ENCODE results near the gene PTPRD.
"Not testable (repeated sequence)": the region's sequence is repeated elsewhere in the genome, so short reads cannot be mapped to it uniquely, and the experiment has no call there.

The PTPRD gene

DNA sequence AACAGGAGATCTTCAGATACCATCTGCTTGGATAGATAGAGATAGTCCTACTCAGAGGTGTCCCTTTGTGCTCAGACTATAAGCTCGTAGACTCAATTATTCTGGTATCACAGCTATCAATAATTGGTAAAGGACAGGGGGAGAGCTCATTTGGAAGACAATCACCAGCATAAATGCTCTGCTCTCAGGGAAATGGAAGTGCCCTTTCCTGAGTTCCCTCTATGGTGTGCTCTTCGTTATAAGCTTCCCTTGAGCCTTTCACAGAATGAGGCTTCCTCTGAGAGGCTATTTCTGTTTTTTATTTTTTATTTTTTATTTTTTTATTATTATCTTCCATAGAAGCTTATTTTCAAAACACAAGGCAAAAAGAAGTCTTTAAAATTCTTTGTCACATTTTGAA lies 1657.5 kb downstream of the PTPRD start:
- no peak overlapping the region for H3K4me3 ChIP-seq (ENCODE audit: low read depth, low read length)
- TF ChIP-seq, protein P1, sequence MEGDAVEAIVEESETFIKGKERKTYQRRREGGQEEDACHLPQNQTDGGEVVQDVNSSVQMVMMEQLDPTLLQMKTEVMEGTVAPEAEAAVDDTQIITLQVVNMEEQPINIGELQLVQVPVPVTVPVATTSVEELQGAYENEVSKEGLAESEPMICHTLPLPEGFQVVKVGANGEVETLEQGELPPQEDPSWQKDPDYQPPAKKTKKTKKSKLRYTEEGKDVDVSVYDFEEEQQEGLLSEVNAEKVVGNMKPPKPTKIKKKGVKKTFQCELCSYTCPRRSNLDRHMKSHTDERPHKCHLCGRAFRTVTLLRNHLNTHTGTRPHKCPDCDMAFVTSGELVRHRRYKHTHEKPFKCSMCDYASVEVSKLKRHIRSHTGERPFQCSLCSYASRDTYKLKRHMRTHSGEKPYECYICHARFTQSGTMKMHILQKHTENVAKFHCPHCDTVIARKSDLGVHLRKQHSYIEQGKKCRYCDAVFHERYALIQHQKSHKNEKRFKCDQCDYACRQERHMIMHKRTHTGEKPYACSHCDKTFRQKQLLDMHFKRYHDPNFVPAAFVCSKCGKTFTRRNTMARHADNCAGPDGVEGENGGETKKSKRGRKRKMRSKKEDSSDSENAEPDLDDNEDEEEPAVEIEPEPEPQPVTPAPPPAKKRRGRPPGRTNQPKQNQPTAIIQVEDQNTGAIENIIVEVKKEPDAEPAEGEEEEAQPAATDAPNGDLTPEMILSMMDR (IDR thresholded peaks at IDR 0.05; ENCODE audit: low read depth, low read length), result no peak

DNA sequence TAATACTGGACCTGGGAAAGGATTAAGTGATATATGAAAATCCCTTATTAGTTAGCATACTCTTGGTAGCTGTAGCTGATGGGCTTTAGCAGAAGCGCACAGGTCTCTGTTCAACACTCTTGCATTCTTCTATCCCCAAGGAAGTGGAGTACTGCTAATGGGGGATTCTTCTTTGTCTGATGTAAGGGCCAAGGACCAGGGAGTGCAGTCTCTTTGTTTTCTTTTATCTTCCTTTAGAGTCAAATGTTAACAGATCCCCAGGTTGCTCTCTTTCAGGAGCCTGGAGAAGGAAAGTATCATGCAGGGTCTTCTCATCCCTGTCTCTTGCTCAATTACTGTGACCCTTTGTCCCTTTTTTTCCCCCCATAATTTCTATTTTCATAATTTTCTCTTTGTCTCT lies 1666.3 kb downstream of the PTPRD start:
- TF ChIP-seq, protein P1 (IDR thresholded peaks at IDR 0.05; ENCODE audit: low read depth, low read length), result no peak
- no peak overlapping the region for H3K4me3 ChIP-seq (ENCODE audit: low read depth, low read length)

DNA sequence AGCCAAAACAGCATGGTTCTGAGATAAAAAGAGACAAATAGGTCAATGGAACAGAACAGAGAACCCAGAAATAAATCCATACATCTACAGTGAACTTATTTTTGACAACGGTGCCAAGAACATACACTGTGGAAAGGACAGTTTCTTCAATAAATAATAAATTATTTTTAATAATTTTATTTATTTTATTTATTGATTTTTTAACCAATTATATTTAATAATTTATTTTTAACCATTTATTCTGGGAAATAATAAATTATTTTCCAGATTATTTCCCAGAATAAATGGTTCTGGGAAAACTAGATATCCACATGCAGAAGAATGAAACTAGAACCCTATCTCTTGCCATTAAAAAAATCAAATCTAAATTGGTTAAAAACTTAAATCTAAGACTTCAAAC lies 1669.4 kb downstream of the PTPRD start:
- no peak overlapping the region for H3K4me3 ChIP-seq (ENCODE audit: low read depth, low read length)
- TF ChIP-seq, protein P1 (IDR thresholded peaks at IDR 0.05; ENCODE audit: low read depth, low read length), result no peak

DNA sequence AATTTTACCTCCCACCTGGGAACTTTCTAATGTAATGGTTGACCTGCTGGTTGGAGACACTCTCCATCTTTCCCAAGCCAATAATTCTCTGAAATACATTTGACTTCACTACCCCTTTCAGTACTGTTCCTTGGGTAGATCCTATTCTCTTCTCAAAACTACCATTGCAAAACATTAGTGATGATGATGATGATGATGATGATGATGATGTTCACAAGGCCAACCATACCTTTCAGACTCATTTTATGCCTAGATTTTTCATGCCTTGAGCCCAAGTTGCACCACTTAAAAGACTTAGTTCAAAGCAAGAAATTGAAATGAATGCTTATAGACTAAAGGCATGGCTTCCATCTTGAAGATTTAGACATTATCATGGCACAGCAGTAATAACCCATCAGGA lies 1672.2 kb downstream of the PTPRD start:
- no peak overlapping the region for H3K4me3 ChIP-seq (ENCODE audit: low read depth, low read length)
- TF ChIP-seq, protein P1 (IDR thresholded peaks at IDR 0.05; ENCODE audit: low read depth, low read length), result no peak

DNA sequence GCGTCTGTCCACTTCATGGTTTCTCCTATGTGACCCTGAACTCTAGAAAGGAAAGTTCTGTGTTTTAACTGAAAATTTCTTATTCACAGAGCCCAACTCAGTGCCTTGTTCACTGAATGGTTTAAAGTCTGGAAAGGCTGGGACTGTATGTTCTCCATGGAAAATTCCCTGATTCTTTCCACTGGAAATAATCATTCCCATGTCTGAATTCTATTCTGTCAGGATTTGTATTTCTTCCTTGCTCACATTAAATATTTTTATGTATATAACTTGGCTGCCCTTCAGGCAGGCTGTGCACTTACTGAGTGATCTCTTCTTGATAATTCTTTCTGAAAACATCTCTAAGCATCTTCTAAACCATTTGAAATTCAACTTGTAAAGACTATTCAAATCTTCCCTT lies 1686.3 kb downstream of the PTPRD start:
- H3K4me3 ChIP-seq (ENCODE audit: low read depth, low read length), result no peak overlapping the region
- TF ChIP-seq, protein P1 (IDR thresholded peaks at IDR 0.05; ENCODE audit: low read depth, low read length), result no peak

DNA sequence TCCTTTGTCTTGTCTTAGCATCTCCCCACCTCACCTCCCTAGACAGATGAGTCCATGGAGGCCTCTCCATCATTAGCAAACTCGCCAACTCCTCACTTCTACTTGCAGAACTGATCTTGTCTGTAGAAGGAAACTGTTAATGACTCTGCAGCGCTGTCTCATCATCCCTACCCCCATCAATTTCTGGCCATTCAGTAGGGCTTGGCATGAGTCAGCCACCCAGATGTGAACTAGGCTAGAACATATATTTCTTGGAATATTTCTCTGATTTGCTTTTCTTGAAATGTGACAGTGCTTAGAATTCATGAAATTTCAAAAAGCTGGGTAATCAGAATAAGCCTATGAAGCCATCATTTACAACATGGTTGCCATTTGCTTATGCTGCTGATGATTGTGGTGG lies 1688.2 kb downstream of the PTPRD start:
- H3K4me3 ChIP-seq (ENCODE audit: low read depth, low read length), result no peak overlapping the region
- TF ChIP-seq, protein P1 (IDR thresholded peaks at IDR 0.05; ENCODE audit: low read depth, low read length), result no peak

DNA sequence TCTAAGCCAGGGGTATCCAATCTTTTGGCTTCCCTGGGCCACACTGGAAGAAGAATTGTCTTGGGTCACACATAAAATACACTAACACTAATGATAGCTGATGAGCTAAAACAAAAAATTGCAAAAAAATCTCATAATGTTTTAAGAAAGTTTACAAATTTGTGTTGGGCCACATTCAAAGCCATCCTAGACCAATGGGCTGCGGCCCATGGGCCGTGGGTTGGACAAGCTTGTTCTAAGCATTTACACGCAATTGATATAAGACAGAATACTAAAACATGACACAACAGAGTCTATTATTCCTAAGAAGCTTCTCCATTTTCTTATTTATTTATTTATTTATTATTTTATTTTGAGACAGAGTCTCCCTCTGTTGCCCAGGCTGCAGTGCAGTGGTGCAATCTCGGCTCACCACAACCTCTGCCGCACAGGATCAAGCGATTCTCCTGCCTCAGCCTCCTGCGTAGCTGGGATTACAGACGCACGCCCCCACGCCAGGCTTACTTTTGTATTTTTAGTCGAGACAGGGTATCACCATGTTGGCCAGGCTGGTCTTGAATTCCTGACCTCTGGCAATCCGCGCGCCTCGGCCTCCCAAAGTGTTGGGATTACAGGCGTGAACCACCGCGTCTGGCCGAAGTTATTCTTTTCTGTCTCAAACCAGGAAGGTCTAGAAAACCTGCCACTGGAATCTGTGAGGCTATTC lies 1692.2 kb downstream of the PTPRD start:
- not testable (repeated sequence) for H3K4me3 ChIP-seq (ENCODE audit: low read depth, low read length)
